Hematopoietic multipotent progenitor cell treated with erythropoietin and hydrocortisone succinate and interleukin-3 and kit ligand, for 4 days (in vitro differentiated cells): ENCODE data around the gene LYPD6B.

Source experiments
- DNase-seq: peaks from one replicate; pipeline ENCODE4 v3.0.0-alpha.2; 2015

The LYPD6B gene

GRCh38 chr2:149129433-149129832 is 90.9 kb downstream of the LYPD6B start:
- peak; percentile 23 for DNase-seq

DNA sequence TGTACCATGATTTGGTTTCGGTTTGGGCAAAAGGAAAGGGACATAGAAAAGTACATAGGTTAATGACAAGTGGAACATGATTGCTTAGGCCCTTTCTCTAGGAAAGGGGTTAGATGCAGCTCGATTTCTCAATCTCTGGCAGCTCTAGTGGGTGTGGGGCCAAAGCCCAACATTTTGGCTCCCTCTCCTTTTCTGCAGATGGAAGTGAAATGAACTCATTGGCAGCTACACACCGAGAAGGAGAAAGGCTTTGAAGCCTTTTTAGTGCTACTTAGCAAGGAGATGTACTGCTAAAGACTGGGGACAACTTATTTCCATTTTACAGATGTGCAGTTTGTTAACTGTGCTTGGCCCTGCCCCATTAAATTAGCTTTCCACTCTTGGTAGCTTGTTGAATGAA is 93.8 kb downstream of the LYPD6B start:
- no peak for DNase-seq

DNA sequence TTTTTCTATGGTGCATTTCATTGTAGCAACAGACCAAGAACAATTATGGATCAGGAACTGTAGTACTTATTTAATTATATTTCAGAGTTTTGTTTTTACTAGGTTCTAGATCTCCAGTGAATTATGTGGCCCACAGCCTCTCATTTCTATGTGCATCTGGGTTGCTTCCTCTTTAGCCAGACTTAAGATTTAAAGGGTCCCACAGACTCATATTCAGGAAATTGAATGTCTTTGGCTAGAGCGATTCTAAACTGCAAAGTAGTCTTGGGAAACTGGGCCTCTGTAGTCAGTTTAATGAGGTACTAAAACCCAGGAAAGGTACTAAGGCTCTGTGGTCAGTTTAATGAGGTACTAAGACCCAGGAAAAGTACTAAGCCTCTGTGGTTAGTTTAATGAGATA is 94.4 kb downstream of the LYPD6B start:
- peak; percentile 14 for DNase-seq

DNA sequence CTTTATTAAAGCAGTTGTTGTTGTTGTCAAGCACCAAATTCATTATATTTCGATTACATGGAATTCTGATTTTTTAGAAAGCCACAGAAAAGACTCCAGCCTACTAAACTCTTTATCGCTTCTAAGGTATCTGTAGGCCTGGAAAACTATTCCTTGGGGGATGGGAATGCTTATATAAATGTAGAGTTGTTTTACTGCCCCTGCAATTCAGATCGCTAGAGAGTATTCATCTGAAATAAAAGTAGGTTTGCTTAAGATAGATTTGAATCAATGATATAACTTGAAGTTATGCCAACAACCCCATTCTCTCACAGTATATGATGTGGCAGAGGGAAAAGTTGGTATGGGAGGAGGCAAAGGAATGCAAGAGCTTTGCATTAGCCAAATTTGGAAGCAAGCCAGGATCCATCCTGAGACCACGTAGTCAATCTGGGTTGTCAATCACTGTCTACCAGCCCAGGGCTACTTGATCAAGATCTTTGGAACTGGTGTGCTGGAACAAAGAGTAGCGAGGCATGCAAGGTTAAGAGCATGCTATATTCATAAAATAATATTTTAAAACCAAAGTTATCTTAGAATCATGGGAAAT is 95.9 kb downstream of the LYPD6B start:
- DNase-seq, result no peak

GRCh38 chr2:149136111-149136510 is 97.6 kb downstream of the LYPD6B start:
- no peak for DNase-seq

DNA sequence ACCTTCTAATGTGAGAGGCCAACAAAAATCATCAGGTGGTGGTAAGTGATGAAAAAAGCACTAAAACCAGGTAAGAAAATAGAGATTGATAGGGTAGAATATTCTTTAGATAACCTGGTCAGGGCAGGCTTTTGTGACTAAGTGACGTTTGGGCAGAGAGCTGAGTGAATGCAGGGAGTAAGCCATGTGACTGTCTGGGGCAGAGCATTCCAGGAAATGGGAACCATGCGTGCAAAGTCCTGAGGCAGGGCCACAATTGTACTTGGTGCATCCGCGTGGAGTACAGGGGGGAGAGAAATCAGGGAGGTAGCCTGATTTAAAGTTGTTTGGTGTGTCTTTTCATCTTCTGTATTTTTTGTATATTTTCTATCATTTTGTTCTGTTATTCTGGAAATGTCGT is 102.5 kb downstream of the LYPD6B start:
- DNase-seq, result no peak

DNA sequence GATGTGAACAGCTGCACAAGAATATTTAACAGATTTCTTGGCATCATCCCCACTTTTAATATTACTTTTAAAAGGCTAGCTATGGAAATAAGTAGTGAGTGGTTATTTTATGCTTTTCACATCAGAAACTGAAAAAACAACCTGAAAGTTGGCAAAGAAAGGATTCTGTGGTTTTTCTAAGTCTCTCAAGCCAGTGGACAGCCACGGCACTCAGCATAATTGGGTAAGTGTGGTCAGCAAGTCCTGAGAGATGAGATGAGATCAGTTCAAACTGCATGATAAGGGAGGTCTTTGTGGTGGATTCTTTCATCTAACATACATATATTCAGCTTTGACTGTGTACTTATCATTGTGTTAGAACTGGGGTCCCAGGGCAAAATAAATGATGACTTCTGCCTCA is 105.2 kb downstream of the LYPD6B start:
- DNase-seq, result peak; percentile 56

DNA sequence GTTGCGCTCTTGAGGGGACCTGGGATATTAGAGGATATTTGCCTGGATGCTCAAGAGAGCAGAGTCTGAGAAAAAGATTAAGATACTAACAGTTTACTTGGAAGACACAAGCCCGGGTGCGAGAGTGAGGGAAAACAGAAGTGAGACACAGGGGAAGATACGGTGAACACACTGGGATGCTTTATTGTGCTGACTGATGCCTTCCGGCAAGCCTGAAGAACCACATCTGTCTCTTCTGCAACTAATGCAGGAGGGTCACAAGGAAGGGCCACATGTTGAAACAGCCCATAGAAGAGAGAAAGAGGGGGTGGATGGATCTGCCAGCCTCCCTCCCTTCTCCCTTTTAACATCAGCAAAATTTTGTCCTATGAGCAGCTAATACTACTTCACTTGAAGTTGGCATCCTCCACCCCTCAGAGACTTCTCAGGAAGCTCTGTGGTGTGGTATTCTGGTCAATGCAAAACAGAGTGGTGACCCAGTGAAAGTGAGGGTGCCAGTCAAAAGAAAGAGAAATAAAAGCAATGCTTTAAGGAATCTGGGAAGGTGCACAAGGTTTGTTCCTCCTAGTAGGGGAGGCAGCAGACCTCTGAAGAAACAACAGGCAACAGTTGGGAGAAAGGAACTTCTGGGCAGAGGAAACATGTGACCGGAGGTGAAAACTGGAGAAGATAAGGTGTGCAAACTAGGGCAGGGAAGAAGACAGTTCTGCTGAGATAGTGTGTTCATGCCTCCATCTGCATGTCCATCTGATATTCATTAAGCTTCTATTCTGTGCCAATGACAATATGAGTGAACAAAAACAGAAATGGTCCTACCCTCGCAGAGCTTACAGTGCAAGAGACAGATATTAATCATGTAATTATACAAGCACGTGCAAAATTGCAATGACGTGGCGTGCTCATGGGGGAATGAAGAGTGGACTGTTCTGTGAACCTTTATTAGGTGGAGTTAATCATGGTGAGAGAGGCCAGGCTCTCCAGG is 107.1 kb downstream of the LYPD6B start:
- DNase-seq, result peak; percentile 4

GRCh38 chr2:149146876-149147275 is 108.4 kb downstream of the LYPD6B start:
- no peak for DNase-seq

GRCh38 chr2:149148194-149149006 is 109.9 kb downstream of the LYPD6B start:
- DNase-seq, result no peak

GRCh38 chr2:149149007-149149297 is 110.5 kb downstream of the LYPD6B start:
- no peak for DNase-seq

DNA sequence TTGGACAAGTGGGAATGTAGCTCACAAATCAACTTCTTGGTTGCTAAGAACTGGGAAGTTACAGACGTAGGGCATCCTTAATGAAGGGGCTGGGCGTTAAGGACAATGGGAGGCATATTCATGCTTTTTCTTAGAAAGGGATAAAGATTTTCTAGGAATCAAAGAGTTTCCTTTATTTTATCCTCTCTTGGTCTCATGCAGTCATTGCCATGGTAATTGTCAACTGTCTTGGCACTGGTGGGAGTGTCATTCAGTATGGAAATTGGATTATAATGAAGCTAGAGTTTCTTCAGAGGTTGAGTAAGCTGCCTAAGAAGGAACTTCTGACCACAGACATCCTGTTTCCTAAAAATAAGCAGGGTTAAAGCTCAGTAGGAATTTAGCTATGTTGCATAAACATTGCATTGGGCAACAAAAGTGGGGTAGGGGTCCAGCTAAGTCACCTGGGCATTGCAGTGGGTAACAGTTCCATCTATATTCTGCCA is 114.0 kb downstream of the LYPD6B start:
- DNase-seq, result peak; percentile 58

- DNase-seq, result no peak
Measured at GRCh38 chr2:149155196-149155969, 116.9 kb downstream of the LYPD6B start.

DNA sequence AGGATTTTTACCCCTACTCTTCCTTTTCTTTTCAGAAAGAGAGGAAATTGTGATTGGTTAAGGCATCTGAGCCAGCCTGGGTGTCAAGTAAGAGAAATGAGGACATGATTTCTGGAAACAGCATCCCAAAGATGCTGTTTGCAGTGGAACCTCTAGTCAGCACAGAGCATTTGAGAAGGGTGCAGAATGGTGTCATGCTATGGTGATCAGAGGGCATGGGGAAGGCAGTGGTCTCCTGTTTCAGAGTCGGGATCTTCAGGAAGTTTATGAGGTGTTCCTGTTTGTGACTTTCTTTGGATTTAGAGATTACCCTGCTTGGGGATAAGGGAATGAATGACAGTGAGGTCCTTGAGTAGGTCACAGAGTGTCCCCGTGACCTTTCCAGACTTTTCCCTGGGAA is 117.5 kb downstream of the LYPD6B start:
- no peak for DNase-seq

DNA sequence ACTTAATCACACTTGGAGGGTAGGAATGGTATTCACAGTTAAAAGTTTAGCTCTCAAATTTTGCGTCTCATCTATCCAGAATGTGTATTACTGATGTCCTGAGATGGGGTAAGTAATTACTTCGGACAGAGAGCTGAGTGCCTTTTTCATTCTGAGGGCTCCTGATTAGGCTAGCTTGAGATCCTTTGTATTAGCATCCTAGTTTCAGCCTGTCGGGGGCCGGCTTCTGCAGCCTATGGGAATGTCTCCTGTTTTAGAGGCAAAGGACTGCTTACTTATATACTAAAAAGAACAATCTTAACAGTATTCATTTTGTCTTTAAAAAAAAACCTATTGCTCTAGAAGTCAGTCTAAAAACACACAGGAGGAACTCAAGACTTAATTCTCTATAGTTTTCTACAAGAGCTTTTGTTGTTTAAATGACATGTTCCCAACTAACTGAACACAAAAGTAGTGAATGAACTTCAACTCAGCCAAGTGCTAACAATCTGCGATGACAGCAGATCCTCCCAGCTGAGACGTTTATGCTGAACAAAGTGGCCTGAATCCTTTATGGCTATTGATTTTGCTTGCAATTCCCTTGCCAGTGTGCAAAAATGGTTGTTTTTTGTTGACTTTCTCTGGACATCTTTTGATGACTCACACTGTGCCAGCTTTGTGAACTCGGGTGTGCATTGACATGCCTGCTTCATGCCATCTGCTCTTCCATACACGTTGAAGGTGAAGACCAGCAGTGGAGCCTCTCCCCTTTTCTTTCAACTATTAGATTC is 118.7 kb downstream of the LYPD6B start:
- DNase-seq, result no peak

- DNase-seq, result no peak
Measured at GRCh38 chr2:149158957-149159356, 120.5 kb downstream of the LYPD6B start.

DNA sequence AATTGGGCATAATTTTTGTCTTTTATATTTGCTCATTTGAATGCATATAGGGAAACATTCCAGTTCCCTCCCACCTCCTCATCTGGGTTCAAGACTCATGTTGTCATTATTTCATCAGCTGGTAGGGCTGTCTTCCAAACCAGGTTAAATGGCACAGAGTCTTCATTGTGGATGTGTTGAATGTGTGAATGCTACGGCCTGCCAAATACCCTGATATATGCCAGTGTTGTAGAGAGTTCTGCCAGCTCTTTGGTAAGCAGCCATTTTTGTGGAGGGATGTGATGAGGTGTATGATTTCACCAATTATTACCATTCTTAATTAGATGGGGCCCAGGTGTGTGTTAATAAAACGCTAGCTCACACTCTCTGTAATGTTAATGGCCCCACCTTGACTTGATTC is 121.7 kb downstream of the LYPD6B start:
- no peak for DNase-seq

- DNase-seq, result peak; percentile 65
Measured at GRCh38 chr2:149160701-149161217, 122.3 kb downstream of the LYPD6B start.

DNA sequence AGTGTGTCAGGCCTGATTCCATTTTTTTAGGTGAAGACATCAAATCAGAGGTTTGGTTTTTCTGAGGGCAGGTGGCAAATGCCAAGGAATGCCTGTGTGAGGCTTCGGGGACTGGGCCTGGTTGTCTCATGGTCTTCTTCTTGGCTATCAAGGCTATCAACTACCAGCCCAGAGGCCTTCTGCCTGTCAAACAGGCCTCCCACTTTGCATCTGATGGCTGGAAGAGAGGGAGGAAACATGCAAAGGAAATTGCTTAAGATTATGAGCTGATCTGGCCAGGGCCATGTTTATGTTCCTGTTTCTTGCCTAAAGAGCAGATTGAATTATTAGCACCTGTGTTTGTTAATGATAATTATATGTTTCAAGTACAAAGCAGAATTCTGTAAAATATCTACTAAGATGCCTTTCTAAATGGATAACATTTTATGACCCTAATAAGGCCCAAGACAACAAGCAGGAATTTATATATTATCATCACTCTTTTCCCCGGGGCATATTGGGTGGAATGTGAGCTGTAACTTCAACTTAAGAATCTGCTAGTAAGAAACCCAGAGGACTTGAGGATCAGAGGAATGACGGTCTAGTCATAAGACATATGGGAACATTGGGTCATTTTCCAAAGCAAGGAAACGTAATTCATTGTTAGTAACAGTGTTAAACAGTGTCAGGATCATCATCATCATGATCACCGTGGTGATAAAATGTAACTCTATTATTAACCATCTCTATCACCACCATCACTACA is 123.2 kb downstream of the LYPD6B start:
- peak; percentile 73 for DNase-seq

- DNase-seq, result no peak
Measured at GRCh38 chr2:149164296-149164695, 125.8 kb downstream of the LYPD6B start.

DNA sequence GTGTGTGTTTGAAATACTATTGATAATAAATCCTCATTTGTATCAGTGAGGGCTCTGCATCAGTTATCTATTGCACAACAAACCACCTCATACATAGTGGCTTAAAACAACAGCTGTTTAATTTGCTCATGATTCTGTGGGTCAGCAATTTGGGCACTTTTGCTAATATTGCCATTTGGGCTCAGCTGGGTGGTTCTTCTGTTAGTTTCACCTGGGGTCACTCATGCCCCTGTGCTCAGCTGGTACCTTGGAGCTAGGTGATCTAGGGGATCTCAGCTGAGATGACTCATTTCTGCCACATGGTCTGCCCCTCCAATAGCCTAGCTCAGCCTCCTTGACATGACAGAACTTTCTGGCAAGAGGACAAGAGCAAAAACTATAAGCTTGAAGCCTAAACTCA is 126.3 kb downstream of the LYPD6B start:
- peak; percentile 6 for DNase-seq
